DND-41 (cell line): ENCODE results near the gene L3MBTL3.

Experiments used
- ATAC-seq: fragments of 200-7000 bp; cut with Tn5 transposase; 3 replicates; pipeline ENCODE4 v1.9.1; 2021; ENCODE audit warnings: low read depth; ENCODE audit not compliant: insufficient read depth
- DNase-seq: peaks from one replicate; pipeline ENCODE4 v3.0.0-alpha.2; 2020
- H2AFZ ChIP-seq: 2 replicates; pipeline ENCODE4 v1.6.0; 2012; ENCODE audit warnings: low read depth, low read length
- H3K27ac ChIP-seq: 2 replicates; pipeline ENCODE4 v1.5.1; 2012; ENCODE audit warnings: low read length, inconsistent platforms
- H3K27me3 ChIP-seq: fragments of 200-600 bp; sonication (generic); 2 replicates; pipeline ENCODE4 v1.6.0; 2012; ENCODE audit warnings: low read length, mild to moderate bottlenecking, inconsistent platforms; ENCODE audit not compliant: insufficient read depth, poor library complexity
- H3K36me3 ChIP-seq: 2 replicates; pipeline ENCODE4 v1.5.1; 2012; ENCODE audit warnings: low read length, inconsistent platforms; ENCODE audit not compliant: insufficient read depth
- H3K4me1 ChIP-seq: 2 replicates; pipeline ENCODE4 v1.5.1; 2012; ENCODE audit warnings: mild to moderate bottlenecking, low read length; ENCODE audit not compliant: insufficient read depth
- H3K4me2 ChIP-seq: 2 replicates; pipeline ENCODE4 v1.6.0; 2012; ENCODE audit warnings: mild to moderate bottlenecking, moderate library complexity, low read length, inconsistent platforms; ENCODE audit not compliant: insufficient read depth
- H3K4me3 ChIP-seq, 2 experiments: fragments of 200-600 bp in 1 of 2; shearing (Covaris generic) in 1 of 2; 2 replicates each; pipeline ENCODE4 v1.5.1; 2012 to 2016; ENCODE audit warnings: inconsistent platforms in 2 of 2, low read length in 2 of 2, mild to moderate bottlenecking in 2 of 2, low read depth in 1 of 2, moderate library complexity in 1 of 2
- H3K79me2 ChIP-seq: 2 replicates; pipeline ENCODE4 v1.6.0; 2012; ENCODE audit warnings: low read length, inconsistent platforms; ENCODE audit not compliant: insufficient read depth
- H3K9ac ChIP-seq: 2 replicates; pipeline ENCODE4 v1.6.0; 2012; ENCODE audit warnings: low read depth, mild to moderate bottlenecking, inconsistent platforms, low read length, moderate library complexity
- H3K9me3 ChIP-seq: 2 replicates; pipeline ENCODE4 v1.5.1; 2012; ENCODE audit warnings: low read length, moderate library complexity, mild to moderate bottlenecking, inconsistent platforms; ENCODE audit not compliant: insufficient read depth, severe bottlenecking
- H4K20me1 ChIP-seq: 2 replicates; pipeline ENCODE4 v1.6.0; 2012; ENCODE audit warnings: low read length; ENCODE audit not compliant: insufficient read depth
- EZH2 ChIP-seq: IDR thresholded peaks from 3 replicates; pipeline ENCODE4 v1.6.1; 2012; ENCODE audit warnings: borderline replicate concordance, low read depth, mild to moderate bottlenecking, moderate library complexity, low read length, inconsistent platforms; ENCODE audit not compliant: severe bottlenecking
- TF ChIP-seq, protein P1 (sequence below): IDR thresholded peaks from 2 replicates; pipeline ENCODE4 v1.5.1; 2012; ENCODE audit warnings: borderline replicate concordance, low read length, moderate library complexity, mild to moderate bottlenecking; ENCODE audit not compliant: poor library complexity, severe bottlenecking; ENCODE audit errors: extremely low read depth

The L3MBTL3 gene

DNA sequence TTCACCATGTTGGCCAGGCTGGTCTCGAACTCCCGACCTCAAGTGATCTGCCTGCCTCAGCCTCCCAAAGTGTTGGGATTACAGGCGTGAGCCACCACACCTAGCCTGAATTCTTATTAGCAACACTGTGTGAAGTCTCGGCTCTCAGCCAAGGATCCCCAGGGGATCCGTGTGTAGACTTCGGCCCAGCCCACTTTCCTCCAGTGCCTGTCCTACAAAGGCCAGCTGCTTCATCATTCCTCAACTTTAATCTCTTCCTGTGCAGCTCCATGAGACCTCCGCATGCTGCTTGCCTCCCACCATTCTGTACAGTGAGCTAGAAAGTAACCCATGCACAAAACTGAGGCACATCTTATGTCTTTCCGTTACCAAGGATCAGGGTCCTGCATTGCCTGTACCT lies 132.5 kb downstream of the L3MBTL3 start:
- peaks cover 2% of the 10 kb centered on the region for H3K27me3 ChIP-seq
- no peak overlapping the region for H3K4me3 ChIP-seq
- ATAC-seq: no peak
- no peak overlapping the region for H3K27ac ChIP-seq
- no peak overlapping the region for H3K9ac ChIP-seq
- H3K79me2 ChIP-seq: no peaks in the 10 kb centered on the region
- H2AFZ ChIP-seq: no peak overlapping the region
- no peaks in the 10 kb centered on the region for H3K36me3 ChIP-seq
- TF ChIP-seq EZH2: no peak
- TF ChIP-seq, protein P1, sequence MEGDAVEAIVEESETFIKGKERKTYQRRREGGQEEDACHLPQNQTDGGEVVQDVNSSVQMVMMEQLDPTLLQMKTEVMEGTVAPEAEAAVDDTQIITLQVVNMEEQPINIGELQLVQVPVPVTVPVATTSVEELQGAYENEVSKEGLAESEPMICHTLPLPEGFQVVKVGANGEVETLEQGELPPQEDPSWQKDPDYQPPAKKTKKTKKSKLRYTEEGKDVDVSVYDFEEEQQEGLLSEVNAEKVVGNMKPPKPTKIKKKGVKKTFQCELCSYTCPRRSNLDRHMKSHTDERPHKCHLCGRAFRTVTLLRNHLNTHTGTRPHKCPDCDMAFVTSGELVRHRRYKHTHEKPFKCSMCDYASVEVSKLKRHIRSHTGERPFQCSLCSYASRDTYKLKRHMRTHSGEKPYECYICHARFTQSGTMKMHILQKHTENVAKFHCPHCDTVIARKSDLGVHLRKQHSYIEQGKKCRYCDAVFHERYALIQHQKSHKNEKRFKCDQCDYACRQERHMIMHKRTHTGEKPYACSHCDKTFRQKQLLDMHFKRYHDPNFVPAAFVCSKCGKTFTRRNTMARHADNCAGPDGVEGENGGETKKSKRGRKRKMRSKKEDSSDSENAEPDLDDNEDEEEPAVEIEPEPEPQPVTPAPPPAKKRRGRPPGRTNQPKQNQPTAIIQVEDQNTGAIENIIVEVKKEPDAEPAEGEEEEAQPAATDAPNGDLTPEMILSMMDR: no peak
- H3K4me2 ChIP-seq: no peak overlapping the region
- no peaks in the 10 kb centered on the region for H3K4me1 ChIP-seq
- no peaks in the 10 kb centered on the region for H4K20me1 ChIP-seq
- DNase-seq: no peak
- no peaks in the 10 kb centered on the region for H3K9me3 ChIP-seq

DNA sequence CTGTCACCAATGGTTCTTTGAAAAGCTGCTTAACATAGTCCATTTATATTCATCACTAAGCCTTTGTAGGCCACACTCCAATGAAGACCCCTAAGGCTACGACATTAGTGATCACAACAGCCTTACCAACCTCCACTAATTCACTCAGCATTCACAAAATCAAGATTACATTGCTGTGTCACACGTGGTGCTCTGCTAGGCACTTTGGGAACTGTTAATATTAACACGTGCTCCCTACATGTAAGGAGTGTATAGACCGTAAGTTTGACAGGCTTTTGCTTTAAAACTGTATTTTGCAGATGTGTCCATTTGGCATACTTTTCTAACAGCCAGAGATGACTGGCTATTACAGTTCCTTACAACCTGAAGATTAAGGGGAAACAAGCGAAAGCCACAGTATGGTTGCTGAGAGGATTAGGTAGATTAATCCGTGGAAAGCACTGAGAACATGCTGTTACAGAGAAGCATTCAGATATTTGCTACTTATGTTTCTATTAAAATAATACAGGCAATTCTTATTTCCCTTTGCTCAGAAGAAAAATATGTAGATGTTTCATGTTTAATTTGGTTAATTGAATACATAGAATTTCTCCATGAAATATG lies 134.6 kb downstream of the L3MBTL3 start:
- DNase-seq (no peak), ATAC-seq (no peak)
- H3K79me2 ChIP-seq: no peaks in the 10 kb centered on the region
- no peaks in the 10 kb centered on the region for H3K36me3 ChIP-seq
- H3K4me2 ChIP-seq: no peak overlapping the region
- H3K4me1 ChIP-seq: no peaks in the 10 kb centered on the region
- H3K27me3 ChIP-seq: no peaks in the 10 kb centered on the region
- H3K4me3 ChIP-seq: no peak overlapping the region
- H3K27ac ChIP-seq: no peak overlapping the region
- H3K9ac ChIP-seq: no peak overlapping the region
- no peaks in the 10 kb centered on the region for H4K20me1 ChIP-seq
- H3K9me3 ChIP-seq: no peaks in the 10 kb centered on the region
- TF ChIP-seq, protein P1: no peak
- TF ChIP-seq EZH2: no peak
- no peak overlapping the region for H2AFZ ChIP-seq

- TF ChIP-seq EZH2: no peak
- TF ChIP-seq, protein P1: no peak
- H3K79me2 ChIP-seq: no peaks in the 10 kb centered on the region
Measured at GRCh38 chr6:130156908-130157307, 138.5 kb downstream of the L3MBTL3 start.

DNA sequence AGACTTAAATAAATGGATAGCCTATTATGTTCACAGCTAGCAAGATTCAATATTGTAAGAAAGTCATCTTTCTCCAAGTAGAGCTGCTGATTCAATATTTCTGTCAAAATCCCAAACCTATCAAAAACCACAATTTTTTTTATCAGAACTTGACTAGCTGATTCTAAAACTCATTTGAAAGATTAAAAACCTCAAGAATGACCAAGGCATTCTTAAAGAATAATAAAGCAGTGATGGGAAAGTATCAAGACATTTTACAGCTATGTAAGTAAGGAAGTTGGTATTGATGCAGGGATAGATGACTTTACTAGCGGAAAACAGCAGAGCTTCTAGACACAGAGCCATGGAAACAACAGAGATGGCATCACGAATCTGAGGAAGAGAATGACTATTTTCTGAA lies 139.7 kb downstream of the L3MBTL3 start:
- TF ChIP-seq, protein P1: no peak
- TF ChIP-seq EZH2: no peak
- Histone ChIP-seq H3K27me3 (peaks cover 7% of the 10 kb centered on the region), H3K9ac (no peak overlapping the region), H2AFZ (no peak overlapping the region), H3K27ac (no peak overlapping the region), H3K79me2 (no peaks in the 10 kb centered on the region), H3K9me3 (no peaks in the 10 kb centered on the region), H3K4me3 (no peak overlapping the region), H4K20me1 (no peaks in the 10 kb centered on the region), H3K4me1 (no peaks in the 10 kb centered on the region), H3K36me3 (no peaks in the 10 kb centered on the region), H3K4me2 (no peak overlapping the region)
- DNase-seq (no peak), ATAC-seq (no peak)

More at GRCh38 chr6:130156908-130157307, 138.5 kb downstream of the L3MBTL3 start:
- Histone ChIP-seq H3K27me3 (peaks cover 4% of the 10 kb centered on the region), H3K4me3 (no peak overlapping the region), H4K20me1 (no peaks in the 10 kb centered on the region), H3K36me3 (no peaks in the 10 kb centered on the region), H3K9me3 (no peaks in the 10 kb centered on the region), H3K27ac (no peak overlapping the region), H2AFZ (no peak overlapping the region), H3K4me1 (no peaks in the 10 kb centered on the region), H3K9ac (no peak overlapping the region), H3K4me2 (no peak overlapping the region)
- ATAC-seq: no peak
- DNase-seq: no peak
